Prostate gland (tissue), 2 donors: ENCODE data around the gene ABCA1.

Experiments
- CTCF ChIP-seq, 4 experiments: fragments of 200-600 bp in 2 of 4; fragments of 450-650 bp in 2 of 4; sonication (generic) in 2 of 4; IDR thresholded peaks; 1 replicate in 3 of 4; 2 replicates in 1 of 4; pipeline ENCODE4 v1.5.1; 2016 to 2019; ENCODE audit warnings: antibody characterized with exemption in 4 of 4, mild to moderate bottlenecking in 2 of 4, moderate library complexity in 2 of 4
- POLR2A ChIP-seq: fragments of 450-650 bp; IDR thresholded peaks from one replicate; pipeline ENCODE4 v1.6.1; 2016; ENCODE audit warnings: antibody characterized with exemption, mild to moderate bottlenecking
- POLR2AphosphoS5 ChIP-seq: sonication (generic); formaldehyde crosslinking; IDR thresholded peaks from one replicate; pipeline ENCODE4 v1.6.1; 2017; ENCODE audit warnings: antibody characterized with exemption

DNA sequence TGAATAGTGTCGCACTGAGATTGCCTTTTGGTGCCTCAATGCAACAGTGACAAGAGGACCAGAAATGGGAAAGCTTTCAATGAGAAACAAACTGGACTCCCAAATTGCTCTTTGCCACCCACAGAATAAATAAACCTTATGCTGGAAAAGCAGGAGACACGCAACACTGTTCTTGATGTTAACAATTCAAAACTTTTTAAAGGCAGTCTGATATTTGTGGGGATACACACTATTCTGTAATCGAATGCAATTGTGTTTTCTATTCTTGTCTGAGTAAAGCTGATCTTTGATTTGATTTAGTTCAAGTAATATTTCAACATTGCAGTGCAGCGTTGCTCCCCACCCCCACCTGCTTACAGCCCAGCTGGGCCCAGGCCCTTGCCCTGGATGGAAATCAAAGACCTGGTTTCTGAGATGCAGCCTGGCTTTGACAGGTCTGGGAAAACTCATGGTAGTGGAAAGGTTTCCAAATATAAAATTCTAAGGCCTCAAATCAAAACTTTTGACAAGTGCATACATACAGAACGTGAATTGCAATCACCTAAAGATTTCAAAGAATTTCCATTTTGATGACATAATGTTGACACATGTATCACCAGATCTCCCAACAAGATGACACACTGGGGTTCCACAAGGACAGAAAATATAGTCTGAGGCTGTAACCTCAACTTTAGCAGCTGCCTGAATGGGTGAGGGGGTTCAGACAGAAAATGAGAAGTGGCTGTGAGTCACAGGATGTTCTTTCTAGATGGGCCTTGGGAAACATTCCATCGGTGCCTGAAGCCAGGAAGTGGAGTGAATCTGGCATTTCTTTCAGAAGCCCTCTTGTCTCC, 55.1 kb downstream of the ABCA1 start:
- TF ChIP-seq CTCF (IDR thresholded peaks at IDR 0.05) (no peak), POLR2A (no peak), POLR2AphosphoS5 (peak; percentile 12)
